ENCODE measurements around the gene CHST13. TPM values are rescaled to one million over a fixed set of nuclear protein-coding genes. Genes with fewer than 3 reads are reported as not detected.

CHST13 gene
- total RNA-seq, 1 experiment from 2014 or later = not detected

DNA sequence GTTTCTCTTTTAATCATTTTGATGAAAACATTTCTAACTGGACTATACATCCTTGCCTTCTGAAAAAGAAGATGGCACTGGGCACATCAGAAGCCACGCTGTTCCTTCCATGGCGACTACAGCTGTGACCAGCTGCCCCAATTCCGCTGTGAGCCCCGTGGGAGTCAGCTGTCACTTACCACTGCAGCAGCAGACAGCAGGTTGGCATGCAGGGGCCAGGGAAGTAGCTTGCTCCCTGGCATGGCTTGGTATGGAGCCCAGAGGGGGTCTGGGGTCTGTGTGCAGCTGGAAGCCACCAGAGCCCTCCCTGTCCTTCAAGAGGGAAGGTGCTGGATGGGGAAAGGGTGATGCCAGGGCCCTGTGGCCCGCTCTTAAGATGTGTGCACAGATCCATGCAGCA is 43.7 kb upstream of the CHST13 start:
- H3K9me3 Mint-ChIP-seq (ENCODE audit: unreplicated experiment) = no peaks in the 10 kb centered on the region
- CTCF ChIA-PET = no interaction called here
- H3K4me3 Mint-ChIP-seq (ENCODE audit: unreplicated experiment) = no peak overlapping the region
- intact Hi-C loops (cut with micrococcal nuclease) = no loop called here
- H3K27ac Mint-ChIP-seq (ENCODE audit: low read depth, unreplicated experiment) = no peak overlapping the region
- TF ChIP-seq, protein P1, sequence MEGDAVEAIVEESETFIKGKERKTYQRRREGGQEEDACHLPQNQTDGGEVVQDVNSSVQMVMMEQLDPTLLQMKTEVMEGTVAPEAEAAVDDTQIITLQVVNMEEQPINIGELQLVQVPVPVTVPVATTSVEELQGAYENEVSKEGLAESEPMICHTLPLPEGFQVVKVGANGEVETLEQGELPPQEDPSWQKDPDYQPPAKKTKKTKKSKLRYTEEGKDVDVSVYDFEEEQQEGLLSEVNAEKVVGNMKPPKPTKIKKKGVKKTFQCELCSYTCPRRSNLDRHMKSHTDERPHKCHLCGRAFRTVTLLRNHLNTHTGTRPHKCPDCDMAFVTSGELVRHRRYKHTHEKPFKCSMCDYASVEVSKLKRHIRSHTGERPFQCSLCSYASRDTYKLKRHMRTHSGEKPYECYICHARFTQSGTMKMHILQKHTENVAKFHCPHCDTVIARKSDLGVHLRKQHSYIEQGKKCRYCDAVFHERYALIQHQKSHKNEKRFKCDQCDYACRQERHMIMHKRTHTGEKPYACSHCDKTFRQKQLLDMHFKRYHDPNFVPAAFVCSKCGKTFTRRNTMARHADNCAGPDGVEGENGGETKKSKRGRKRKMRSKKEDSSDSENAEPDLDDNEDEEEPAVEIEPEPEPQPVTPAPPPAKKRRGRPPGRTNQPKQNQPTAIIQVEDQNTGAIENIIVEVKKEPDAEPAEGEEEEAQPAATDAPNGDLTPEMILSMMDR (IDR thresholded peaks at IDR 0.05; ENCODE audit: unreplicated experiment) = no peak
- no peaks in the 10 kb centered on the region for H3K36me3 Mint-ChIP-seq (ENCODE audit: insufficient read depth, unreplicated experiment)
- H3K27me3 Mint-ChIP-seq (ENCODE audit: insufficient read depth, unreplicated experiment) = no peaks in the 10 kb centered on the region
- BruUV-seq (replicated peaks) = no TSS peak
- no peak for DNase-seq (ENCODE audit: unreplicated experiment)
- POLR2A ChIA-PET = no interaction called here
- H3K4me1 Mint-ChIP-seq (ENCODE audit: insufficient read depth, unreplicated experiment) = peaks cover 16% of the 10 kb centered on the region

DNA sequence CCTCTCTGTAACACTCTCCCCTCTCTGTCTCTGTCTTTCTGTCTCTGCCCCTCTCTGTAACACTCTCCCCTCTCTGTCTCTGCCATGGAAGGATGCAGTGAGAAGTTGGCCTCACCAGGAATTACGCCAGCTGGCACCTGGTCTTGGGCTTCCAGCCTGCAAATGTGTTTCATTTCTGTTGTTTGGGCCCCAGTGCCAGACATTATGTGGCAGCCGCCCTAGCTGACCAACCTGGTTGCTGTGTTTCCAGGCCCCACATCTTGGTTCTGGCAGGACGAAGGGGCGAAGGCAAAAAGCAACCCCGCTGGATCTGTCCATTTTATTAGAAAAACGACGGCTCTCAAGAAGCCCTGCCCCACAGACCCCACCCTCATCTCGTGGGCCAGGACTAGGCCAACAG is 43.1 kb upstream of the CHST13 start:
- H3K27ac Mint-ChIP-seq (ENCODE audit: low read depth, unreplicated experiment) = no peak overlapping the region
- DNase-seq (ENCODE audit: unreplicated experiment) = no peak

DNA sequence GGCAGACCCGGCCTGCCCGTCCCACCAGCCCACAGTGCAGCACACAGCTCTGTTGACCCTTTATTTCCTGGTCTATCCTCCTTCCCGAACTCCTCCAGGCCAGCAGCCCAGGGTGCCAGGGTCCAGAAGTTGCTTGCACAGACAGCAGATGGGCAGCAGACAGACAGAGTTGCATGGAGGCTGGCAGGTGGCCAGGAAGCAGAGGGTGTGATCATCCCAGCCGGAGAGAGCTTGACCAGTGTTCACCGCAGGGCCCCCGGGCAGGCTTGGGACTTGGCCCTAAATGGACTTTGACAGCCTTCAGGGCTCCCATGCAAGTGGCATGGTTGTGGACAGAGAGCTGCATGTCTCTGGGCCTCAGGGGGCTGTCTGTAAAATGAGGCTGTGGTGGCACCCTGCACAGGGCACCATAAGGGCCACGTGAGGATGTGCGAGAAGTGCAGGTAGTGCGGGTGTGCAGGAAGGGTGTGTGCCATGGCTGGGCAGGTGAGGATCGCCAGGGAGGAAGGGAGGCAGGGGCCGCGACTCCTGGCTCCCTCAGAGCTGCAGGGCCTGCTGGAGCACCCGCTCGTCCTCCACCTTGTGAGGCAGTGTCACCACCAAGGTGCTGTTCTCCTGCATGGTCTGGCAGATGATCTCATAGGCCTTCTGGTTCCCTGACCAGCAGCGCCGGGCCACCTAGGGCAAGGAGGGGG is 42.0 kb upstream of the CHST13 start:
- Mint-ChIP-seq H3K9me3 (ENCODE audit: unreplicated experiment) (no peaks in the 10 kb centered on the region), H3K27ac (ENCODE audit: low read depth, unreplicated experiment) (no peak overlapping the region), H3K4me3 (ENCODE audit: unreplicated experiment) (no peak overlapping the region), H3K36me3 (ENCODE audit: insufficient read depth, unreplicated experiment) (no peaks in the 10 kb centered on the region), H3K27me3 (ENCODE audit: insufficient read depth, unreplicated experiment) (no peaks in the 10 kb centered on the region), H3K4me1 (ENCODE audit: insufficient read depth, unreplicated experiment) (peaks cover 19% of the 10 kb centered on the region)
- BruUV-seq (replicated peaks) = no TSS peak
- TF ChIP-seq, protein P1 (IDR thresholded peaks at IDR 0.05; ENCODE audit: unreplicated experiment) = no peak
- intact Hi-C loops (cut with micrococcal nuclease) = no loop called here
- peak; percentile 47 for DNase-seq (ENCODE audit: unreplicated experiment)
- POLR2A ChIA-PET = no interaction called here
- CTCF ChIA-PET = no interaction called here

More for the DNA sequence above, 43.1 kb upstream of the CHST13 start:
- POLR2A ChIA-PET = no interaction called here
- Mint-ChIP-seq H3K9me3 (ENCODE audit: unreplicated experiment) (no peaks in the 10 kb centered on the region), H3K36me3 (ENCODE audit: insufficient read depth, unreplicated experiment) (no peaks in the 10 kb centered on the region), H3K27me3 (ENCODE audit: insufficient read depth, unreplicated experiment) (no peaks in the 10 kb centered on the region), H3K4me1 (ENCODE audit: insufficient read depth, unreplicated experiment) (peaks cover 16% of the 10 kb centered on the region), H3K4me3 (ENCODE audit: unreplicated experiment) (no peak overlapping the region)
- CTCF ChIA-PET = no interaction called here
- BruUV-seq (replicated peaks) = no TSS peak
- TF ChIP-seq, protein P1 (IDR thresholded peaks at IDR 0.05; ENCODE audit: unreplicated experiment) = no peak
- intact Hi-C loops (cut with micrococcal nuclease) = no loop called here

DNA sequence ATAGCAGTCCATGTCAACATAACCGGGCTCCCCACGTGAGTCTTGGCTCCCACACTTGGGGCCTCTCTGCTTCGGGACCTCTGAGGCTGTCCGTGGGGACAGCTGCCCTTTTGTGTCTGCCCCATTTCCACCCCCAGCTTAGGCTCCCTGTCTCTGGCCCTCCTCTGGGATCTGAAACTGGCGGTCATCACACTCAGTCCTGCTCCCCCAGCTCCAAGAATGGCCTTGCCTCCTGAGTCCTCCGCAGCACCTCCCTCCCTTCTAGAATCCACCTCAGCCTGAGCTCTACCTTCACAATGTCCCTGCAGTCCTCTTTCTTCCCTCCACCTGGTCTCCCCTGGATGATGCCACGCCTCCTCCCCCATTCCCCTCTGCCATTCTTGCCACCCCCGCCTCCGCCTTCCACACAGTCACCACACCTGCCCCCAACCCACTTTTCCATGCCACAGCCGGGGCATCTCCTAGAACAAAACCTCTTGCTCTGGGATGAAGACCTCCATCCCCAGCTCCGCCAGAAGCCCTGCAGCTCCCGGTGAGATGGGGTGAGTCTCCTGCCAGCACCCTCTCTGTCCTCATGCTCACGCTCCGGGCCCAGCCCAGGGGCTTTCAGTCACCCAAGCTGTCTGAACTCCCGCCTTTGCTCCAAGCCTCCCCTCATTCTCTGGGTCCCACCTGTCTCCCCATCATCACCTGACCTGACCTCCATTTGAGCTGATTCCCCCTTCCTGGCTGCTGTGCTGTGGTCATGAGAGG is 41.3 kb upstream of the CHST13 start:
- H3K36me3 Mint-ChIP-seq (ENCODE audit: insufficient read depth, unreplicated experiment) = no peaks in the 10 kb centered on the region
- CTCF ChIA-PET = no interaction called here
- no peak for DNase-seq (ENCODE audit: unreplicated experiment)
- POLR2A ChIA-PET = no interaction called here
- intact Hi-C loops (cut with micrococcal nuclease) = no loop called here
- TF ChIP-seq, protein P1 (IDR thresholded peaks at IDR 0.05; ENCODE audit: unreplicated experiment) = no peak
- no peak overlapping the region for H3K27ac Mint-ChIP-seq (ENCODE audit: low read depth, unreplicated experiment)
- no peak overlapping the region for H3K4me3 Mint-ChIP-seq (ENCODE audit: unreplicated experiment)
- H3K9me3 Mint-ChIP-seq (ENCODE audit: unreplicated experiment) = no peaks in the 10 kb centered on the region
- no TSS peak for BruUV-seq (replicated peaks)
- no peaks in the 10 kb centered on the region for H3K27me3 Mint-ChIP-seq (ENCODE audit: insufficient read depth, unreplicated experiment)
- peaks cover 18% of the 10 kb centered on the region for H3K4me1 Mint-ChIP-seq (ENCODE audit: insufficient read depth, unreplicated experiment)

Measured in MCF 10A (cell line).